MCF 10A (cell line): ENCODE measurements around the gene SHPK. TPM values are rescaled to one million over a fixed set of nuclear protein-coding genes. Genes with fewer than 3 reads are reported as not detected.

ENCODE experiments used
- BruUV-seq: library from RNA; stranded (reverse); fragments of 400-500 nt; replicated peaks from 2 replicates; lab custom pipeline; 2021; lab: Mats Ljungman, UMichigan
- CTCF ChIA-PET: fragments of 300-600 bp; sonication (Branson Sonifier 250); formaldehyde crosslinking; extraction: SDS; loops from one replicate; lab custom pipeline; 2021; ENCODE audit warnings: antibody characterized with exemption, inconsistent platforms; lab: Yijun Ruan, JAX
- POLR2A ChIA-PET: fragments of 300-600, 350-650 bp; sonication (Branson Sonifier 250); formaldehyde crosslinking; extraction: SDS; loops from one replicate; lab custom pipeline; 2020; ENCODE audit warnings: antibody characterized with exemption, inconsistent platforms; lab: Yijun Ruan, JAX
- DNase-seq: peaks from one replicate; pipeline ENCODE4 v3.0.0-alpha.2; 2018; ENCODE audit not compliant: unreplicated experiment
- H3K27ac Mint-ChIP-seq: one replicate; pipeline ENCODE4 v1.8.0; 2022; ENCODE audit warnings: mild to moderate bottlenecking, low read depth, mixed read lengths; ENCODE audit not compliant: unreplicated experiment
- H3K27me3 Mint-ChIP-seq: one replicate; pipeline ENCODE4 v1.8.0; 2022; ENCODE audit warnings: mixed read lengths; ENCODE audit not compliant: insufficient read depth, unreplicated experiment
- H3K36me3 Mint-ChIP-seq: one replicate; pipeline ENCODE4 v1.8.0; 2022; ENCODE audit warnings: mild to moderate bottlenecking, moderate library complexity, mixed read lengths; ENCODE audit not compliant: insufficient read depth, unreplicated experiment
- H3K4me1 Mint-ChIP-seq: one replicate; pipeline ENCODE4 v1.8.0; 2022; ENCODE audit warnings: mixed read lengths; ENCODE audit not compliant: insufficient read depth, unreplicated experiment
- H3K4me3 Mint-ChIP-seq: one replicate; pipeline ENCODE4 v1.8.0; 2022; ENCODE audit warnings: mild to moderate bottlenecking, moderate library complexity, mixed read lengths; ENCODE audit not compliant: unreplicated experiment
- H3K9me3 Mint-ChIP-seq: one replicate; pipeline ENCODE4 v1.8.0; 2022; ENCODE audit warnings: mixed read lengths; ENCODE audit not compliant: unreplicated experiment
- intact Hi-C: fragments of 100-400 bp; cut with micrococcal nuclease; formaldehyde crosslinking; loops from 2 replicates; pipeline ENCODE4 v1.14.1; 2022
- total RNA-seq: library from RNA; stranded (reverse); gene quantifications from 2 replicates; pipeline ENCODE4 v1.2.3, GENCODE V29; 2022
- TF ChIP-seq, protein P1 (sequence below): fragments of 200-600 bp; IDR thresholded peaks from one replicate; pipeline ENCODE4 v1.8.0; 2022; ENCODE audit warnings: antibody characterized with exemption, mild to moderate bottlenecking; ENCODE audit not compliant: unreplicated experiment

SHPK gene
- total RNA-seq, 1 experiment from 2014 or later, result 6.3 TPM

DNA sequence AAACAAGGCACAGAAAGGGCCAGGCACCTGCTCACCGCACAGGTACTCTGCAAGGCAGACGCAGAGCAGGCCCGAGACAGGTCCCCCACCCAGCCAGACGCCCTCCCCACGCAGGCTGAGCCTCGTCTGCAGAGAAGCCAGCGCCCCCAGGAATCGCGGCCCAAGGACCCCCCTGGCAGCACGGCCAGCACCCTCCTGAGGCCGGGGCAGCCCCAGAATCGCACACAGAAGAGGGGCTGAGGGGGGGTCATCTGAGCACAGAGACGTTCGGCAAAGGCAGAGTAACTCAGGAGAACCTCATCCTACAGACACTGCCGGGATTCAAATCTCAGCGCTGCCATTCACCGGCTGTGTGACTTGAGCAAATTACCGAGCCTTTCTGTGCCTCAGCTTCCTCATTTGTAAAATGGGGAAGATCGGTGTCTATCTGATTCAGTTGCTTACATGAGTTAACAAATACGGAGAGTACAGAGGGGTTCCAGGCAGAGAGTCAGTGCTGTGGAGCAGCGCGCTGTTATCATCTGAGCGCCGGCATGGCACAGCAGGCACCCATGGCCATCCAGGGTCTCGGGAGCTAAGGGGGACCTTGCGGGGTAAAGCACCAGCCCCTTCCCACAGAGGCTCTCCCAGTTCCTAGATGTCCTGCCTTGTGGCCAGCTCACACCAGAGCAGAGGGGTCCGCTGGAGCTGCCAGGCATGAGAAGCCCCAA, 42.9 kb upstream of the SHPK start:
- CTCF ChIA-PET, result interaction anchor here (1.1 kb wide), 1 partner anchor 148 kb away, joined by 3 read pairs; no protein-coding TSS in a partner anchor
- POLR2A ChIA-PET, result interaction anchor here (0.7 to 1.8 kb wide), 4 partner anchors 10 to 44 kb away, joined by 3 to 17 read pairs (median 3); partner anchors contain the start of genes EMC6 and TAX1BP3
- H3K4me1 Mint-ChIP-seq, result peaks cover 5% of the 10 kb centered on the region
- no TSS peak for BruUV-seq
- TF ChIP-seq, protein P1, sequence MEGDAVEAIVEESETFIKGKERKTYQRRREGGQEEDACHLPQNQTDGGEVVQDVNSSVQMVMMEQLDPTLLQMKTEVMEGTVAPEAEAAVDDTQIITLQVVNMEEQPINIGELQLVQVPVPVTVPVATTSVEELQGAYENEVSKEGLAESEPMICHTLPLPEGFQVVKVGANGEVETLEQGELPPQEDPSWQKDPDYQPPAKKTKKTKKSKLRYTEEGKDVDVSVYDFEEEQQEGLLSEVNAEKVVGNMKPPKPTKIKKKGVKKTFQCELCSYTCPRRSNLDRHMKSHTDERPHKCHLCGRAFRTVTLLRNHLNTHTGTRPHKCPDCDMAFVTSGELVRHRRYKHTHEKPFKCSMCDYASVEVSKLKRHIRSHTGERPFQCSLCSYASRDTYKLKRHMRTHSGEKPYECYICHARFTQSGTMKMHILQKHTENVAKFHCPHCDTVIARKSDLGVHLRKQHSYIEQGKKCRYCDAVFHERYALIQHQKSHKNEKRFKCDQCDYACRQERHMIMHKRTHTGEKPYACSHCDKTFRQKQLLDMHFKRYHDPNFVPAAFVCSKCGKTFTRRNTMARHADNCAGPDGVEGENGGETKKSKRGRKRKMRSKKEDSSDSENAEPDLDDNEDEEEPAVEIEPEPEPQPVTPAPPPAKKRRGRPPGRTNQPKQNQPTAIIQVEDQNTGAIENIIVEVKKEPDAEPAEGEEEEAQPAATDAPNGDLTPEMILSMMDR, result no peak
- H3K36me3 Mint-ChIP-seq, result no peaks in the 10 kb centered on the region
- H3K9me3 Mint-ChIP-seq, result no peaks in the 10 kb centered on the region
- no peak overlapping the region for H3K4me3 Mint-ChIP-seq
- H3K27ac Mint-ChIP-seq, result no peak overlapping the region
- intact Hi-C loops, result no loop called here
- H3K27me3 Mint-ChIP-seq, result no peaks in the 10 kb centered on the region
- no peak for DNase-seq

DNA sequence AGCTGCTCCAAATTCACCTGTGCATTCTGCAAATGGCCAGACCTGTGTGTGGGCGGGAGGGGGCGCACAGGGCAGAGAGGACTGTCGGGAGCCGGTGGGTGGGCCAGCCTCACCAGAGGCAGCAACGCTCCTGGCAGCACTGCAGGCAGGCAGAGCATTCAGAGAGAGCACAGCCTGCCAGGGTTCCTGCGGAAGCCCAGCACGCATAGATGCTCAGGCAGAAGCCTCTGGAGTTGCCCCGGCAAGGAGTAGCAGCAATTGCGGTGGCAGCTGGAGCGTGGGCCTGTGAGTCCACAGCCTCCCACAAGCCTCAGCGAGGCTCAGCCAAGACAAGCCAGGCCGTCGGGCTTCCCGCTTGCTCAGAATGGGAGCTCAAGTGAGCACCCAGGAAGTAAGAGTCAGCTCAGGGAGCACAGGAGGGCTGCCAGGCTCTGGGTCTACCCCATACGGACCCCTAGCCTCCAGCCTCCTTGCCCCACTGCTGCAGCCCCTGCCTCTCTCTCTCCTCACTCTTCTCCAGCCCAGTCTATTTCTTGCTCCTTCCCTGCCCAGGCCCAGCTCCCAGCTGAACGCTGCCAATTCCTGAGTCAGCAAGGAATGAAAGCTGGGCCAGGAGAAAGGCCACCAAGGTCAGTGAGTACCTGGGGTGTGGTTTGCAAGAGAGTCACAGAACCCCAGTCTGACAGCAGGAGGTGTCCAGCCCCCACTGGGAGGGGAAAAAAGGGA, 42.2 kb upstream of the SHPK start:
- no TSS peak for BruUV-seq
- intact Hi-C loops, result no loop called here
- no peaks in the 10 kb centered on the region for H3K36me3 Mint-ChIP-seq
- DNase-seq, result peak; percentile 24
- H3K27ac Mint-ChIP-seq, result no peak overlapping the region
- no peaks in the 10 kb centered on the region for H3K9me3 Mint-ChIP-seq
- no peaks in the 10 kb centered on the region for H3K27me3 Mint-ChIP-seq
- H3K4me3 Mint-ChIP-seq, result no peak overlapping the region
- ChIA-PET POLR2A (interaction anchor here (0.7 to 1.8 kb wide), 4 partner anchors 9 to 43 kb away, joined by 3 to 17 read pairs (median 5); partner anchors contain the start of genes EMC6 and TAX1BP3), CTCF (interaction anchor here (0.6 to 1.1 kb wide), 2 partner anchors 10 to 45 kb away, joined by 3 read pairs; partner anchors contain the start of gene EMC6)
- H3K4me1 Mint-ChIP-seq, result peaks cover 5% of the 10 kb centered on the region
- TF ChIP-seq, protein P1, result no peak

DNA sequence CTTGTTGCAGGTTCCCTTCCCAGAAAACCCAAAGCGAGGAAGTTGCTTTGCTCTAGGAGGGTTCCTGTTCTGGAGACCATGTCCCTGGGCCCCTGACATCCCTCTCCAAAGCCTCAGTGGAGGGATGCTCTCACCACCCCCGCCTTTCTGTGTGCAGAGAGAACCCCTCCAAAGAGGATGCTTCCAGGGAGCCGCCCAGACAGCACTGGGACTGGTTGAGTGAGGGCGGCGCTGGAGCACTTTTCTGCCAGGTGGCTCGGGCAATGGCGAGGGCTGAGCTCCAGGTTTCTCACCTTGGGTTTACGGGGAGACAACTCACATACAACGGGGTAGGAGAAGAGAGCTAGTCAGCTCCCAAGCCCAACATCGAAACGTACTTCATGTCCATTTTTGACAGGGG, 39.8 kb upstream of the SHPK start:
- DNase-seq, result no peak
- intact Hi-C loops, result no loop called here

More for the DNA sequence above, 39.8 kb upstream of the SHPK start:
- no TSS peak for BruUV-seq
- Mint-ChIP-seq H3K36me3 (peaks cover 8% of the 10 kb centered on the region), H3K9me3 (no peaks in the 10 kb centered on the region), H3K4me3 (no peak overlapping the region), H3K27me3 (no peaks in the 10 kb centered on the region), H3K27ac (no peak overlapping the region), H3K4me1 (peaks cover 11% of the 10 kb centered on the region)
- ChIA-PET CTCF (interaction anchor here (0.6 kb wide), 1 partner anchor 170 kb away, joined by 3 read pairs; the partner anchor contains the start of gene NCBP3), POLR2A (no interaction called here)
- TF ChIP-seq, protein P1, result no peak
